ENCODE results near the gene BBS1. TPM values are rescaled to one million over a fixed set of nuclear protein-coding genes. Genes with fewer than 3 reads are reported as not detected.

Gene BBS1
- total and polyA plus RNA-seq, 2 donors = 11.0 to 14.1 TPM

DNA sequence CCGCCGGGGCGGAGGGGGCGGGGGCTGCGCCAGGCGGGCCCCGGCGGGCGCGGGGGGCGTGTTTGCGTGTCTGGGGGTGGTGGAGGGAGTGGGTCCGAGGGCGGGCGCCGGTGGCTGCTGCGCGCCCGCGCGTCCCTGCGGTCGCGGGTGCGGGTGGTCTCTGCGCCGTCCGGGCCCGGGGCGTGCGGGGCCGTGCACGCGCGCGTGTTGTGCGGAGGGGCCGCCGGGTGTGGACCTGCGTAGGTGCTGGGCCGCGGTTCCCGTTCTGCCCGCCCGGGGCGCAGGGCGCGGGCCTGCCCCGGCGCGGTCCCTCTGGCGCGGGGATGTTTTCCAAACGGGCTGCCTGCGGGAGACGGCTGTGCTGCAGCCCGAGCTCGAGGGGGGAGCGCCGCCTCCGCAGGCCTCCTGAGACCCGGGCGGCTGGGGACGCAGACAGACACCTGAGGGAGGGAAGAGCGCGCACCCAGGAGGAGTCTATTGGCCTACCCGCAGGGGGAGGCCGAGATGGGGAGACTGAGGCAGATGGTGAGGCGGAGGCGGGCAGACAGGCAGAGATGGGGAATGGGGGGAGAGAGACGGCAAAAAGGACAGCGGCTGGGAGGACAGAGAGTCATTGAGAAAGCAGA, 43.3 kb upstream of the BBS1 start:
- Histone ChIP-seq H3K4me1 (ENCODE audit: control insufficient read depth in 2 of 2, insufficient read depth in 2 of 2, low read length in 2 of 2) (peaks cover 6 to 30% of the 10 kb centered on the region in 2 donors), H3K36me3 (ENCODE audit: control insufficient read depth in 2 of 2, insufficient read depth in 2 of 2, low read length in 1 of 2) (no peaks in the 10 kb centered on the region), H3K27me3 (ENCODE audit: control insufficient read depth in 2 of 2, insufficient read depth in 1 of 2, low read length in 1 of 2) (peaks cover 0 to 10% of the 10 kb centered on the region in 2 donors), H3K9me3 (ENCODE audit: control insufficient read depth in 2 of 2, insufficient read depth in 1 of 2, low read length in 1 of 2) (peaks cover 0 to 7% of the 10 kb centered on the region in 2 donors), H3K4me3 (ENCODE audit: low read length in 2 of 2) (peak overlapping the region; percentile 44 to 68), H3K27ac (ENCODE audit: low read depth in 1 of 2, low read length in 1 of 2) (no peak overlapping the region)
- DNase-seq (ENCODE audit: low read depth in 6 of 9, low spot score in 9 of 9) = peak in 4 of 9 donors; percentile 9 to 38 (median 22)
- WGBS = 4% methylated on average over 72 of the region's 72 CpGs

DNA sequence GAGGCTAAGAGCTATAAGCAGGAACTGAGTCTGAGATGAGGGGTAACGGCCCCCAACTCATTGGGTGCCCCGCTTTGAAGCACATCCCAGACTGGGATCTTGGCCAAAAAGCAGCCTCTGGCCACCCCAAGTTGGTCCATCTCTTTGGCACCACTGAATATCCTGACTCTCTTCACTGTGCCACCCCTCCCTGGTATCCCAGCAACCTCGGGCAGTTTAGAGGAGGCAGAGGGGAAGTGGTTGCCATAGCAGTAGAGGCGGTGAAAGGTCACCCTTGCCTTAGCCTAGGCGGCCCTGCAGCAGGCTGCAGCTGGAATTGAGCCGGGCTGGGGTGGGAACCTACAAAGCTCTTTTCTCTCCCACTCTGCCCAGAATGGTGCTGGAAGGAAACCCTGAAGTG, 42.7 kb upstream of the BBS1 start:
- 51% methylated on average over 6 of the region's 6 CpGs for WGBS
- peaks cover 0 to 7% of the 10 kb centered on the region in 2 donors for H3K9me3 ChIP-seq (ENCODE audit: control insufficient read depth in 2 of 2, insufficient read depth in 1 of 2, low read length in 1 of 2)
- no peaks in the 10 kb centered on the region for H3K36me3 ChIP-seq (ENCODE audit: control insufficient read depth in 2 of 2, insufficient read depth in 2 of 2, low read length in 1 of 2)
- peak in 3 of 9 donors; percentile 11 to 46 (median 17) for DNase-seq (ENCODE audit: low read depth in 6 of 9, low spot score in 9 of 9)
- peaks cover 0 to 10% of the 10 kb centered on the region in 2 donors for H3K27me3 ChIP-seq (ENCODE audit: control insufficient read depth in 2 of 2, insufficient read depth in 1 of 2, low read length in 1 of 2)
- H3K4me1 ChIP-seq (ENCODE audit: control insufficient read depth in 2 of 2, insufficient read depth in 2 of 2, low read length in 2 of 2) = peaks cover 6 to 30% of the 10 kb centered on the region in 2 donors
- no peak overlapping the region for H3K4me3 ChIP-seq (ENCODE audit: low read length in 2 of 2)
- H3K27ac ChIP-seq (ENCODE audit: low read depth in 1 of 2, low read length in 1 of 2) = no peak overlapping the region

DNA sequence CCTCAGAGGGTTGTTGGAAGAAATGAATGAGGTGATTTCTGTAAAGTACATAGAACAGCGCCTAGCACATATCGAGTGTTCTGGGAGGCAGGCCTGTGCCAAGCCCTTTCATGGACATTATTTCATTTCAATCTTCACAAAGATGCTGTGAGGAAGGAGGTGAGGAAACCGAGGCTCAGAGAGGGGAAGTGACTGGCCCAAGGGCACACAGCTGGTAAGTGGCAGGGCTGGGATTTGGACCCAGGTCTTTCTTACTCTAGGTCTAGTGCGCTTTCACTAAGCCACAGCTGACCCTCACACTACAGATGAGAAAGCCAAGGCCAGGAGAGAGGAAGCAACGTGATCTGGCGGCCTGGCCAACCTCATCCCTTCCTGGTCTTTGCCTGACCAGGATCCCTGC, 41.7 kb upstream of the BBS1 start:
- DNase-seq (ENCODE audit: low read depth in 6 of 9, low spot score in 9 of 9) = no peak
- Histone ChIP-seq H3K27ac (ENCODE audit: low read depth in 1 of 2, low read length in 1 of 2) (no peak overlapping the region), H3K4me1 (ENCODE audit: control insufficient read depth in 2 of 2, insufficient read depth in 2 of 2, low read length in 2 of 2) (peaks cover 6 to 30% of the 10 kb centered on the region in 2 donors), H3K27me3 (ENCODE audit: control insufficient read depth in 2 of 2, insufficient read depth in 1 of 2, low read length in 1 of 2) (peaks cover 0 to 10% of the 10 kb centered on the region in 2 donors), H3K36me3 (ENCODE audit: control insufficient read depth in 2 of 2, insufficient read depth in 2 of 2, low read length in 1 of 2) (peaks cover 0 to 2% of the 10 kb centered on the region in 2 donors), H3K4me3 (ENCODE audit: low read length in 2 of 2) (no peak overlapping the region), H3K9me3 (ENCODE audit: control insufficient read depth in 2 of 2, insufficient read depth in 1 of 2, low read length in 1 of 2) (no peaks in the 10 kb centered on the region)
- 92% methylated on average over 6 of the region's 6 CpGs for WGBS

DNA sequence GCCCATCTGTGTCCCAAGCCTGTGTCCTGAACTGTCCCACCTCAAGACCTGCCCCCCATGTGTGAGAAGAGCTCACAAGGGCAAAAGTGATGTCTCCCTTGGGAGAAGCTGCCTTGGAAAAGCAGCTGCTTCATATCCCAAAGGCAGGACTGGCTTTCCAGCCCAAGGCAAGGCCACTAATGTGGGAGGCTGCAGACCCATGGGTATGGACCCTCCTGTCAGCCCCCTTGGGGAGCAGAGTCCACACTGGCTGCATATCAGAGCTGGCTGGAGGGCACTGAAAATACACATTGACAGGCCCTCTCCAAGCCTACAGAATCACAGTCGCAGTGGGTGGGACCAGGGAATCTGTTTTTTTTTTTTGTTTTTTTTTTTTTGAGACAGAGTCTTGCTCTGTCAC, 41.0 kb upstream of the BBS1 start:
- H3K27me3 ChIP-seq (ENCODE audit: control insufficient read depth in 2 of 2, insufficient read depth in 1 of 2, low read length in 1 of 2) = peaks cover 0 to 10% of the 10 kb centered on the region in 2 donors
- no peak for DNase-seq (ENCODE audit: low read depth in 6 of 9, low spot score in 9 of 9)
- no peaks in the 10 kb centered on the region for H3K9me3 ChIP-seq (ENCODE audit: control insufficient read depth in 2 of 2, insufficient read depth in 1 of 2, low read length in 1 of 2)
- H3K4me3 ChIP-seq (ENCODE audit: low read length in 2 of 2) = no peak overlapping the region
- no peak overlapping the region for H3K27ac ChIP-seq (ENCODE audit: low read depth in 1 of 2, low read length in 1 of 2)
- WGBS = 97% methylated on average over 1 of the region's 1 CpG
- H3K4me1 ChIP-seq (ENCODE audit: control insufficient read depth in 2 of 2, insufficient read depth in 2 of 2, low read length in 2 of 2) = peaks cover 6 to 30% of the 10 kb centered on the region in 2 donors
- peaks cover 0 to 2% of the 10 kb centered on the region in 2 donors for H3K36me3 ChIP-seq (ENCODE audit: control insufficient read depth in 2 of 2, insufficient read depth in 2 of 2, low read length in 1 of 2)

DNA sequence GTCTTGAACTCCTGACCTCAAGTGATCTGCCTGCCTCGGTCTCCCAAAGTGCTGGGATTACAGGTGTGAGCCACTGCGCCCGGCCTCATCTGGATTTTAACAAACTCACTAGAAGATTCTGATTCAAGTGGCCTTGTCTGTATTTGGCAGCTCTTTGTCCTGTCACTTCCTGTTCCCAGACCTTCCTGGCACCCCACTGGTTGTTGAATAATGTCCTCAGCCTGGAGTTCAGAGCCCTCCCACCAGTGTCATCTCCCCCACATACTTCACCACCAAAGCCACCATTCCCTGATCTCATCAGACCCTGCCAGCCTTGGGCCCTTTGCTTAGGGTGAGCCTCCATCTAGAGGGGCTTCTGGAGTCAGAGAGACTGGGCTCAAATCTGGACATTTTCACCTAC, 40.4 kb upstream of the BBS1 start:
- peaks cover 6 to 27% of the 10 kb centered on the region in 2 donors for H3K4me1 ChIP-seq (ENCODE audit: control insufficient read depth in 2 of 2, insufficient read depth in 2 of 2, low read length in 2 of 2)
- peaks cover 0 to 10% of the 10 kb centered on the region in 2 donors for H3K27me3 ChIP-seq (ENCODE audit: control insufficient read depth in 2 of 2, insufficient read depth in 1 of 2, low read length in 1 of 2)
- H3K4me3 ChIP-seq (ENCODE audit: low read length in 2 of 2) = no peak overlapping the region
- no peak overlapping the region for H3K27ac ChIP-seq (ENCODE audit: low read depth in 1 of 2, low read length in 1 of 2)
- H3K9me3 ChIP-seq (ENCODE audit: control insufficient read depth in 2 of 2, insufficient read depth in 1 of 2, low read length in 1 of 2) = no peaks in the 10 kb centered on the region
- DNase-seq (ENCODE audit: low read depth in 6 of 9, low spot score in 9 of 9) = no peak
- H3K36me3 ChIP-seq (ENCODE audit: control insufficient read depth in 2 of 2, insufficient read depth in 2 of 2, low read length in 1 of 2) = peaks cover 0 to 2% of the 10 kb centered on the region in 2 donors
- 97% methylated on average over 3 of the region's 3 CpGs for WGBS

DNA sequence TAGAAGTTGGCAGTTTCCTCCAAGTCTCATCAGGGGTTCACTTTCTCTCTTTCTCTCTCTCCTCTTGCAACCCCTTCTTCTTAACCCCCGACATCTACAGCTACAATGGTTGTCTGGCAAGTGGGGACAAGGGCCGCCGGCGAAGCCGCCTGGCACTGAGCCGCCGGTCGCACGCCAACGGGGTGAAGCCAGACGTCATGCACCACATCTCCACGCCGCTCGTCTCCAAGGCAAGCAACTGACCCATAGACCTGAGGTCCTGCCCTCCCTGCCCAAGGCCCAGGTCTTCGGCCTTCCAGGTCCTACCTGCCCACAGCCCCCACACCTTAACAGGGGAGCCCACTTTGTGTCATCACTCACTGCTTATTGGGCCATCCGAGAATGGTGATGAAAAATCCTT, 39.3 kb upstream of the BBS1 start:
- no peak for DNase-seq (ENCODE audit: low read depth in 6 of 9, low spot score in 9 of 9)
- peaks cover 0 to 10% of the 10 kb centered on the region in 2 donors for H3K27me3 ChIP-seq (ENCODE audit: control insufficient read depth in 2 of 2, insufficient read depth in 1 of 2, low read length in 1 of 2)
- no peak overlapping the region for H3K27ac ChIP-seq (ENCODE audit: low read depth in 1 of 2, low read length in 1 of 2)
- peaks cover 0 to 2% of the 10 kb centered on the region in 2 donors for H3K36me3 ChIP-seq (ENCODE audit: control insufficient read depth in 2 of 2, insufficient read depth in 2 of 2, low read length in 1 of 2)
- H3K9me3 ChIP-seq (ENCODE audit: control insufficient read depth in 2 of 2, insufficient read depth in 1 of 2, low read length in 1 of 2) = no peaks in the 10 kb centered on the region
- WGBS = 95% methylated on average over 16 of the region's 16 CpGs
- peaks cover 6 to 15% of the 10 kb centered on the region in 2 donors for H3K4me1 ChIP-seq (ENCODE audit: control insufficient read depth in 2 of 2, insufficient read depth in 2 of 2, low read length in 2 of 2)
- no peak overlapping the region for H3K4me3 ChIP-seq (ENCODE audit: low read length in 2 of 2)

DNA sequence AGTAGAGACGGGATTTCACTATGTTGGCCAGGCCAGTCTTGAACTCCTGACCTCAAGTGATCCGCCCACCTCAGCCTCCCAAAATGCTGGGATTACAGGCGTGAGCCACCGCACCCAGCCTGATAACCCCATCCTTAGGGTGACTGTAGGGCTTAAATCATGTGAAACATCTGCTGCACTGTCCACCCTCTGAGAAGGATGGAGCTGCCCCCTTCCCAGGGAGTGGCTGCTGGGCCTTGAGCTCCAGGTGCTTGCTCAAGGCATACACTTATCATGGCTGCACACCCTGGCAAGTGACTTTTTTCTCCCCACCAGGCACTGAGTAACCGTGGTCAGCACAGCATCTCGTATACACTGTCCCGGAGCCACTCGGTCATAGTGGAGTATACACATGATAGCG, 38.4 kb upstream of the BBS1 start:
- no peak for DNase-seq (ENCODE audit: low read depth in 6 of 9, low spot score in 9 of 9)
- 98% methylated on average over 9 of the region's 9 CpGs for WGBS
- Histone ChIP-seq H3K9me3 (ENCODE audit: control insufficient read depth in 2 of 2, insufficient read depth in 1 of 2, low read length in 1 of 2) (no peaks in the 10 kb centered on the region), H3K27ac (ENCODE audit: low read depth in 1 of 2, low read length in 1 of 2) (no peak overlapping the region), H3K4me1 (ENCODE audit: control insufficient read depth in 2 of 2, insufficient read depth in 2 of 2, low read length in 2 of 2) (peaks cover 6 to 11% of the 10 kb centered on the region in 2 donors), H3K4me3 (ENCODE audit: low read length in 2 of 2) (no peak overlapping the region), H3K36me3 (ENCODE audit: control insufficient read depth in 2 of 2, insufficient read depth in 2 of 2, low read length in 1 of 2) (peaks cover 0 to 2% of the 10 kb centered on the region in 2 donors), H3K27me3 (ENCODE audit: control insufficient read depth in 2 of 2, insufficient read depth in 1 of 2, low read length in 1 of 2) (peaks cover 0 to 10% of the 10 kb centered on the region in 2 donors)

DNA sequence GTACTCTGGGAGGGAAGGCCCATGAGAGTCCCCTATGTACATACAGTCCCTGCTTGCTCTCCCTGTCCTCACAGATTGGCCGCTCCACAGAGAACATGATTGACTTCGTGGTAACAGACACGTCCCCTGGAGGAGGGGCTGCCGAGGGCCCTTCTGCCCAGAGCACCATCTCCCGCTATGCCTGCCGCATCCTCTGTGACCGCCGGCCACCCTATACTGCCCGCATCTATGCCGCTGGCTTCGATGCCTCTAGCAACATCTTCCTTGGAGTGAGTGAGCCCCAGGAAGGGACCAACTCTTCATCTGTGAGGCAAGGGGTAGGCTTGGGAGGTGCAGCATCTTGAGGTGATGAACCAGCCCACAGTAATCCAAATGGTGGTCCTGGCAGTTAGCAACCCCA, 37.3 kb upstream of the BBS1 start:
- Histone ChIP-seq H3K9me3 (ENCODE audit: control insufficient read depth in 2 of 2, insufficient read depth in 1 of 2, low read length in 1 of 2) (no peaks in the 10 kb centered on the region), H3K36me3 (ENCODE audit: control insufficient read depth in 2 of 2, insufficient read depth in 2 of 2, low read length in 1 of 2) (peaks cover 0 to 2% of the 10 kb centered on the region in 2 donors), H3K4me3 (ENCODE audit: low read length in 2 of 2) (no peak overlapping the region), H3K27me3 (ENCODE audit: control insufficient read depth in 2 of 2, insufficient read depth in 1 of 2, low read length in 1 of 2) (no peaks in the 10 kb centered on the region), H3K27ac (ENCODE audit: low read depth in 1 of 2, low read length in 1 of 2) (no peak overlapping the region), H3K4me1 (ENCODE audit: control insufficient read depth in 2 of 2, insufficient read depth in 2 of 2, low read length in 2 of 2) (peaks cover 0 to under 1% of the 10 kb centered on the region in 2 donors)
- WGBS = 98% methylated on average over 11 of the region's 11 CpGs
- no peak for DNase-seq (ENCODE audit: low read depth in 6 of 9, low spot score in 9 of 9)

DNA sequence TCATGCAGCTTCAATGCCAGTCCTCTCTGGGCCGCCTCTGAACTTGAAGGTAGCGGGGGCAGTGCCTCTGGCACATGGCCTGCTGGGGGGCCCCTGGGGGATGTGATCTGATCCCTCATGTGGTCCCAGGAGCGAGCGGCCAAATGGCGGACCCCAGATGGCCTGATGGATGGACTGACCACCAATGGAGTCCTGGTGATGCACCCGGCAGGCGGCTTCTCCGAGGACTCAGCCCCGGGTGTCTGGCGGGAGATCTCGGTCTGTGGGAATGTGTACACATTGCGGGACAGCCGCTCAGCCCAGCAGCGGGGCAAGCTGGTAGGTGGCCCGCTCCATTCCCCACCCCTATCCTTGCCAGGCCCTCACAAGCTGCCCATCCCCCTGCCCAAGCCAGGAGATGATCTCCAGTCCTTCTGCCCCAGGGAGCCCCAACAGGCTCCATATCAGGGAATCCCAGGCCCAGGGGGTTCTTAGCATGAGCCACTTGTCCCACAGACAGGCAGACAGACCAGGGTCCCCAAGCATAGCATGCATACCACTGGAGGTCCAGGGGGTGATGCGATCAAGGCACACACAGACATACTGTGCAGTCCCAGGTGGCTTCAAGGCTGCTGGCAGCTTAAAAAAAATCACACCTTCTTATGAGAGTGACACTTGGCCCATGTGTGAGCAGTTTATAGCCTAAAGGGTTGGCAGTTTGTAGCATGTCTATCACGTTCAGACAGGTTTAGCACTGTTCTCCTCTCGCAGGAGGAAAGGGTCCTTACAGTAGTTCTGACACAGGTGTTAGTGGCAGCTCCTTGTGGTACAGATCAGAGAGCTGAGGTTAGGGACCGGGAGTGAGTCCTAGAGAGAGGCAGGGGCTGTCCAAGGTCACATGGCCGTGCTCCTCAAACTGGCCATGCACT, 36.6 kb upstream of the BBS1 start:
- DNase-seq (ENCODE audit: low read depth in 6 of 9, low spot score in 9 of 9) = no peak
- H3K36me3 ChIP-seq (ENCODE audit: control insufficient read depth in 2 of 2, insufficient read depth in 2 of 2, low read length in 1 of 2) = peaks cover 0 to 2% of the 10 kb centered on the region in 2 donors
- 95% methylated on average over 20 of the region's 20 CpGs for WGBS

More for the DNA sequence above, 36.6 kb upstream of the BBS1 start:
- no peak overlapping the region for H3K27ac ChIP-seq (ENCODE audit: low read depth in 1 of 2, low read length in 1 of 2)
- H3K4me1 ChIP-seq (ENCODE audit: control insufficient read depth in 2 of 2, insufficient read depth in 2 of 2, low read length in 2 of 2) = peaks cover 0 to under 1% of the 10 kb centered on the region in 2 donors
- H3K4me3 ChIP-seq (ENCODE audit: low read length in 2 of 2) = no peak overlapping the region
- no peaks in the 10 kb centered on the region for H3K9me3 ChIP-seq (ENCODE audit: control insufficient read depth in 2 of 2, insufficient read depth in 1 of 2, low read length in 1 of 2)
- H3K27me3 ChIP-seq (ENCODE audit: control insufficient read depth in 2 of 2, insufficient read depth in 1 of 2, low read length in 1 of 2) = no peaks in the 10 kb centered on the region
